Chondrocyte (in vitro differentiated cells): Measurements from ENCODE around the gene PRR23A. TPM values are rescaled to one million over a fixed set of nuclear protein-coding genes. Genes with fewer than 3 reads are reported as not detected.

Experiments
- DNase-seq: peaks from one replicate; pipeline ENCODE4 v3.0.0; 2021; ENCODE audit warnings: mixed read lengths, low spot score
- H3K27ac Mint-ChIP-seq: one replicate; pipeline ENCODE4 v1.8.0; 2021; ENCODE audit warnings: mild to moderate bottlenecking, moderate library complexity, mixed read lengths; ENCODE audit not compliant: unreplicated experiment
- H3K27me3 Mint-ChIP-seq: 2 replicates; pipeline ENCODE4 v1.8.0; 2021; ENCODE audit warnings: low read depth, mixed read lengths
- H3K36me3 Mint-ChIP-seq: 2 replicates; pipeline ENCODE4 v1.8.0; 2021; ENCODE audit warnings: low read depth, mixed read lengths
- H3K4me1 Mint-ChIP-seq: 2 replicates; pipeline ENCODE4 v1.8.0; 2021; ENCODE audit warnings: low read depth, mild to moderate bottlenecking, mixed read lengths
- H3K4me3 Mint-ChIP-seq: one replicate; pipeline ENCODE4 v1.8.0; 2021; ENCODE audit warnings: mild to moderate bottlenecking, moderate library complexity, mixed read lengths; ENCODE audit not compliant: unreplicated experiment
- H3K9me3 Mint-ChIP-seq: 2 replicates; pipeline ENCODE4 v1.8.0; 2021; ENCODE audit warnings: low read depth, mixed read lengths
- total RNA-seq: library from RNA; stranded (reverse); gene quantifications from 3 replicates; pipeline ENCODE4 v1.2.1, GENCODE V29; 2021
- TF ChIP-seq, protein P1 (sequence below): fragments of 200-600 bp; sonication (generic); IDR thresholded peaks from 2 replicates; pipeline ENCODE4 v1.5.0; 2021; ENCODE audit warnings: antibody characterized with exemption, mild to moderate bottlenecking, moderate library complexity

PRR23A gene
- total RNA-seq, 1 donor from 2014 or later = not detected

- no peaks in the 10 kb centered on the region for H3K4me1 Mint-ChIP-seq
- peaks cover 4% of the 10 kb centered on the region for H3K36me3 Mint-ChIP-seq
- no peak for DNase-seq
- no peak overlapping the region for H3K4me3 Mint-ChIP-seq
- H3K27ac Mint-ChIP-seq = no peak overlapping the region
- H3K27me3 Mint-ChIP-seq = peaks cover 46% of the 10 kb centered on the region
- H3K9me3 Mint-ChIP-seq = peaks cover 10% of the 10 kb centered on the region
- TF ChIP-seq, protein P1, sequence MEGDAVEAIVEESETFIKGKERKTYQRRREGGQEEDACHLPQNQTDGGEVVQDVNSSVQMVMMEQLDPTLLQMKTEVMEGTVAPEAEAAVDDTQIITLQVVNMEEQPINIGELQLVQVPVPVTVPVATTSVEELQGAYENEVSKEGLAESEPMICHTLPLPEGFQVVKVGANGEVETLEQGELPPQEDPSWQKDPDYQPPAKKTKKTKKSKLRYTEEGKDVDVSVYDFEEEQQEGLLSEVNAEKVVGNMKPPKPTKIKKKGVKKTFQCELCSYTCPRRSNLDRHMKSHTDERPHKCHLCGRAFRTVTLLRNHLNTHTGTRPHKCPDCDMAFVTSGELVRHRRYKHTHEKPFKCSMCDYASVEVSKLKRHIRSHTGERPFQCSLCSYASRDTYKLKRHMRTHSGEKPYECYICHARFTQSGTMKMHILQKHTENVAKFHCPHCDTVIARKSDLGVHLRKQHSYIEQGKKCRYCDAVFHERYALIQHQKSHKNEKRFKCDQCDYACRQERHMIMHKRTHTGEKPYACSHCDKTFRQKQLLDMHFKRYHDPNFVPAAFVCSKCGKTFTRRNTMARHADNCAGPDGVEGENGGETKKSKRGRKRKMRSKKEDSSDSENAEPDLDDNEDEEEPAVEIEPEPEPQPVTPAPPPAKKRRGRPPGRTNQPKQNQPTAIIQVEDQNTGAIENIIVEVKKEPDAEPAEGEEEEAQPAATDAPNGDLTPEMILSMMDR = no peak
These were observed 45.6 kb downstream of the PRR23A start for GRCh38 chr3:138960417-138960852.

Other genes starting within 250 kb of the PRR23A start
- 19.5 to 25.9 TPM (median 21.2 TPM) in 3 replicates for gene PIK3CB, start 171.3 kb downstream of the PRR23A start, total RNA-seq
- 0.18 to 0.22 TPM in 2 of 3 replicates, not detected in the other for gene FOXL2, start 59.1 kb downstream of the PRR23A start, total RNA-seq
- 0.17 to 0.28 TPM in 2 of 3 replicates, not detected in the other for gene FOXL2NB, start 59.1 kb downstream of the PRR23A start, total RNA-seq
- not detected in 3 replicates for gene PRR23B, start 14.7 kb upstream of the PRR23A start, total RNA-seq
- not detected in 3 replicates for gene PRR23C, start 38.6 kb upstream of the PRR23A start, total RNA-seq